ENCODE measurements around the gene ABCA12. TPM values are rescaled to one million over a fixed set of nuclear protein-coding genes. Genes with fewer than 3 reads are reported as not detected.

Gene ABCA12
- total RNA-seq, 2 experiments from 2014 or later, result not detected

DNA sequence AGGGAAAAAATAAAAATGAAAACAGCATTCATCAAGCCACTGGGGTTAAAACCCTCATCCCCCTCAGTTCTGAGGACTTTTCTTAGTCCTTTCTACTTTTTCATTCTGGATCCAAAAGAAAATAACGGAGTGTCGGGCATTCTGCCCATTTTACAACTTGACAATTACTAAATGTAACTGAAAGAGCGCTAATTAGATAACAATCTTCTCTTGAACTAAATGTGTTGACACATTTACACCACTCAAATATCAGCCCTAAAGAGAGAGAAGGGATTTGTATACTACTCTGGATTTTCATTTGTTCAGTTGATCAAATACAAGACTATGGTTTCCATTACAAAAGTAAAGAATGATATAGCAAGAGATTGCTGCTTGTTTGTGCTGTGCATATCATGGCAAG lies 27.5 kb downstream of the ABCA12 start:
- DNase-seq, result no peak
- CTCF ChIA-PET, result no interaction called here
- no peak overlapping the region for H3K27ac Mint-ChIP-seq

DNA sequence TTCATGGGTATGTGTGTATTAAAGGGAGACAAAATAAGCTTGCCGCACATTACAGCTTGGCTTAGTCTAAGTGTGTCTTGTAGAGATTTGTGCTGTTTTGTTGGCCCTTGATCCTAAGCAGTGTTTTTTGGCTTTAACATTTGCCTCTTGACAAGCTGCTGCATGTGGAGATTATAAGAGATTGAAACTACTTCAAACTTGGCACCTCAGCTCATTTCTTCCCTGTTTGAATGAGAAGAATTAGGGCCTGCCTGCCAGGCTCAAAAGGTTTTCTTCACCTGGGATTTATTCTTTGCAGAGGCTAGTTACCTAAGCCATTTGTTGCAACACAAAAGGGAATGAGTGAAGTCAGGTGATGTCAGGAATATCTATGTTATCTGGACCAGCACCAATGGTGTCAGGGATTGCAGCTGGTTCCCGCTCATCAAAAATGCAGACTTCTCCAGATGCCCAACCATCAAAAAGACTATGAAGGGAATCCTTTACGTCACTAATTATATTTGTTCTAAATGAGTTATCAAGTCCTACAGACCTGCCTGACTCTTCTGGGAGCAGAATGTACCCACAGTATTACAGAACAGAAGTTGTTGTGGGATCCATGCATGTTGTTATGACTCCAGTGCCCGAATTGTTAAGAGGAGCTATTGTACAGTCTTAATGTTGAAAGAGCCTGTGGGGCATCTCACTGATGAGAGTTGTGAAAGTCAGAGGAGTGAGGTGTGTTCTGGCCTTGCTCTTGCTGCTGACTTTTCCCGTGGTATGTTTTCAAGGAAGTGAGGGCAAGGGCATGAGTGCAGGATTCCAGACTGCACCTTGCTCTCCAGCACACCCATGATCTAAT lies 31.0 kb downstream of the ABCA12 start:
- CTCF ChIA-PET, result no interaction called here
- intact Hi-C loops (cut with micrococcal nuclease), result no loop called here
- no peak for DNase-seq
- Mint-ChIP-seq H3K4me3 (no peak overlapping the region), H3K36me3 (ENCODE audit: low read depth) (no peaks in the 10 kb centered on the region), H3K27ac (no peak overlapping the region), H3K27me3 (ENCODE audit: low read depth) (no peaks in the 10 kb centered on the region), H3K9me3 (no peaks in the 10 kb centered on the region), H3K4me1 (ENCODE audit: low read depth) (no peaks in the 10 kb centered on the region)

More for the DNA sequence above, 27.5 kb downstream of the ABCA12 start:
- H3K27me3 Mint-ChIP-seq (ENCODE audit: low read depth), result no peaks in the 10 kb centered on the region
- no peaks in the 10 kb centered on the region for H3K9me3 Mint-ChIP-seq
- intact Hi-C loops (cut with micrococcal nuclease), result no loop called here
- no peaks in the 10 kb centered on the region for H3K36me3 Mint-ChIP-seq (ENCODE audit: low read depth)
- no peak overlapping the region for H3K4me3 Mint-ChIP-seq
- no peaks in the 10 kb centered on the region for H3K4me1 Mint-ChIP-seq (ENCODE audit: low read depth)

DNA sequence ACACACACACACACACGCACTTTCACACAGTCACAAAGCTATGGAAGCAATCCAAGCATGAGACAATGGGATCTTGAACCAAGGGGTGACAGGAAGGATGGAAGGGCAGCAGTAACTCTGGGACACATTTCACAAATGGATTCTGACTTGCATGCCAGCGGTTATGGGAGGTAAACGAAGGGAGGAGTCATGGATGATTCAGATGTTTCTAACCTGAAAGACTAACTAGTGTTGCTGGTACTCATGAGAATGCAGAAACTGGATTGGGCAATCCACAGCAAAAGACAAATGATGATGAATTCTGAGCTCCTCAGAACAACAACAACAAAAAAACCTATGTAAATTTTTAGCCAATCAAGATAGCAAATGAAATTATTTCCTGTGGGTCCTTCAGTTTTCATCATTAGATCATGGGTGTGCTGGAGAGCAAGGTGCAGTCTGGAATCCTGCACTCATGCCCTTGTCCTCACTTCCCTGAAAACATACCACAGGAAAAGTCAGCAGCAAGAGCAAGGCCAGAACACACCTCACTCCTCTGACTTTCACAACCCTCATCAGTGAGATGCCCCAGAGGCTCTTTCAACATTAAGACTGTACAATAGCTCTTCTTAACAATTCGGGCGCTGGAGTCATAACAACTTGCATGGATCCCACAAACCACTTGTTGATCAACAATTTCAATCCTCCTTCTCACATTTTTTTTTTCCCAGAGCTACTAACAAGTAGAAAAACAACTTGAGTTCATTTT lies 32.6 kb downstream of the ABCA12 start:
- no peaks in the 10 kb centered on the region for H3K27me3 Mint-ChIP-seq (ENCODE audit: low read depth)
- no peak overlapping the region for H3K27ac Mint-ChIP-seq
- no peaks in the 10 kb centered on the region for H3K9me3 Mint-ChIP-seq
- DNase-seq, result no peak
- intact Hi-C loops (cut with micrococcal nuclease), result no loop called here
- CTCF ChIA-PET, result no interaction called here
- H3K4me3 Mint-ChIP-seq, result no peak overlapping the region
- no peaks in the 10 kb centered on the region for H3K36me3 Mint-ChIP-seq (ENCODE audit: low read depth)
- H3K4me1 Mint-ChIP-seq (ENCODE audit: low read depth), result no peaks in the 10 kb centered on the region

DNA sequence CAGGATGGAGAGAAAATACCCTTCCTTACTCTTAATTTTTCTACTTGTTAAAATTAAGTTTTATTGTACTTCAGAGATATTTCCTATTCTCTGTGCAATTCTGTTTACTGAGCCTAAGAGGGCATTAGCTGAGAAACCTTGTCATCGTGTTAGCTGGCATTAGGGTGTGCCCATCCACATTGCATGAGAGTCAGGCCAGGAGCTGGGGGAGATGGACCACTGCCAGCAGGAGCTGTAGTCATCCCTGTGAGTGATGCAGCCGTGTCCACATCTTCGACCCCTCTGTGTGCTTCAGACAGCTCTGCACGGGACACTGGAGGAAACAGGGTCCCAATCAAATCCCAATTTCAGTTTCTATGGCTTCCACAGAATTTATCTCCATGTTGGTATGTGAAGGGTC lies 34.2 kb downstream of the ABCA12 start:
- Mint-ChIP-seq H3K9me3 (no peaks in the 10 kb centered on the region), H3K27ac (no peak overlapping the region), H3K4me3 (no peak overlapping the region), H3K36me3 (ENCODE audit: low read depth) (no peaks in the 10 kb centered on the region), H3K4me1 (ENCODE audit: low read depth) (no peaks in the 10 kb centered on the region), H3K27me3 (ENCODE audit: low read depth) (no peaks in the 10 kb centered on the region)
- intact Hi-C loops (cut with micrococcal nuclease), result no loop called here
- CTCF ChIA-PET, result no interaction called here
- no peak for DNase-seq

DNA sequence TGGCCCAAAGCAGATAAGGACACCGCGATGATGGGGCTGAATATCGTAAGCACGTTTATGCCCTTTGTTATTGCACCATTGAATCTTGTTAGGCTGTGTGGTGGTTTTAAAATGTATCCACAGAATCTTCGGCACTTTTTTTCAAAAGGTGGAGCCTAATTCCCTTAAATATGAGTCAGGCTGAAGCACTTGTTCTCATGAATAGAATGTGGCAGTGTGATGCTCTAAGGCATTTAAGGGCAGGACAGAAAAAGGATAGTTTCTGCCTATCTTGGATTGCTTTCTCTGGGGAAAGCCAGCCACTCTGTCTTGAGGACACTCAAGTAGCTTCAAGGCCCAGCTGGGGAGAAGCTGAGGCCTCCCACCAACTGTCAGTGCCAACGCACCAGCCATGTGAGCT lies 39.6 kb downstream of the ABCA12 start:
- CTCF ChIA-PET, result interaction anchor here (0.6 kb wide), 2 partner anchors 108 to 1595 kb away, joined by 3 to 4 read pairs; no protein-coding TSS in a partner anchor
- H3K27ac Mint-ChIP-seq, result no peak overlapping the region
- intact Hi-C loops (cut with micrococcal nuclease), result no loop called here
- H3K9me3 Mint-ChIP-seq, result no peaks in the 10 kb centered on the region
- H3K4me1 Mint-ChIP-seq (ENCODE audit: low read depth), result no peaks in the 10 kb centered on the region
- no peaks in the 10 kb centered on the region for H3K27me3 Mint-ChIP-seq (ENCODE audit: low read depth)
- no peak overlapping the region for H3K4me3 Mint-ChIP-seq
- no peak for DNase-seq
- no peaks in the 10 kb centered on the region for H3K36me3 Mint-ChIP-seq (ENCODE audit: low read depth)

DNA sequence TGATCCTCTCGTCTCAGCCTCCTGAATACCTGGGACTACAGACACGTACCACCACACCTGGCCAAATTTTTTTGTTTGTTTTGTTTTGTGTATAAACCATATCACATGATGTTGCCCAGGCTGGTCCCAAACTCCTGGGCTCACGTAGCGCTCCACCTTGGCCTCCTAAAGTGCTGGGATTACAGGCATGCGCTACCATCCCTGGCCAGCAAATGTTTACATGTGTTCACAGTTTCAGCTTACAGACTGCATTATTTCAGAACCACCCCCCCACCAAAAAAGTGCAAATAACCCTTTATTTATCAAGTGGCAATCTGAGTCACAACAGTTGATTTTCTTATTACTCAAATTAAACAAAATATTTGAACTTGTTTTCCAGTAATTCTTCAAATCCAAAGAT lies 54.3 kb downstream of the ABCA12 start:
- H3K9me3 Mint-ChIP-seq, result no peaks in the 10 kb centered on the region
- H3K27ac Mint-ChIP-seq, result no peak overlapping the region
- CTCF ChIA-PET, result no interaction called here
- no peaks in the 10 kb centered on the region for H3K4me1 Mint-ChIP-seq (ENCODE audit: low read depth)
- H3K27me3 Mint-ChIP-seq (ENCODE audit: low read depth), result no peaks in the 10 kb centered on the region
- H3K36me3 Mint-ChIP-seq (ENCODE audit: low read depth), result no peaks in the 10 kb centered on the region
- H3K4me3 Mint-ChIP-seq, result no peak overlapping the region
- intact Hi-C loops (cut with micrococcal nuclease), result no loop called here
- no peak for DNase-seq

DNA sequence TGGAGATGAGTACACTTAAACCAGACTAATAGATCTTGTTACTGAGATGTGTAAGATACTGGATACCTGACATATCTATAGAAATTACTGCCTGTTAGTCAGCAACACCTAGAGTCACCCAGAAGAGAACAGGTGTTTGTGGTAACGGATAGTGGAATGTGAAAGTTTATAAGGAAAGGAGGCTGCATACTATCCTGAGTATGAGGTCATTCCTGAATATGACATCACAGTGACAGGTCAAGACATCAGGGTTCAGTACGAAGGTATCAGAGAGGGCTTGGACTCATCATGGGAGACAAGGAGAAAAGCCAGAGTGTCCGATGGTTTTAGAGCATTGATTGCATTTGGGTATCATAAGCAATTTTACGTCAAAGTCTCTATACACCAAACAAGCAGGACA lies 55.3 kb downstream of the ABCA12 start:
- CTCF ChIA-PET, result no interaction called here
- H3K9me3 Mint-ChIP-seq, result no peaks in the 10 kb centered on the region
- intact Hi-C loops (cut with micrococcal nuclease), result no loop called here
- DNase-seq, result no peak
- H3K36me3 Mint-ChIP-seq (ENCODE audit: low read depth), result no peaks in the 10 kb centered on the region
- H3K4me1 Mint-ChIP-seq (ENCODE audit: low read depth), result no peaks in the 10 kb centered on the region
- H3K27me3 Mint-ChIP-seq (ENCODE audit: low read depth), result no peaks in the 10 kb centered on the region
- no peak overlapping the region for H3K27ac Mint-ChIP-seq
- no peak overlapping the region for H3K4me3 Mint-ChIP-seq

DNA sequence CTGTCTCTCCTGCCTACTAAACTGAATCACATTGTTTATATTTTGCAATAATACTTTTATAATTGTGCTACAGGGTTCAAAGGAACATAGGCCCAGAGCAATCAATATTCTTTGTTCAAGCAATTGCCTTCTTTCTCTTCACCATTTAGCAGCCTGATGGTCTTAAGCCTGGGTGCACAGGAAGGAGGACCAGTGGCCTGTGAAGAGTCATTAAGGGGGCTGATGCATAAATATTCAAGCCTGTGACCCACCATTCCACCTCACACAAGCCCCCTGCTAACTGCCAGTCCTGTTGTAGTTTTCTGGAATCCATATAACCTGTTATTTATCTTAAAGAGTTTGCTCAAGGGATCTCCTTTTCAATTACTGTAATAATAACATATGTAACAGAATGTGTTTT lies 56.0 kb downstream of the ABCA12 start:
- CTCF ChIA-PET, result no interaction called here
- Mint-ChIP-seq H3K27ac (no peak overlapping the region), H3K9me3 (no peaks in the 10 kb centered on the region), H3K27me3 (ENCODE audit: low read depth) (no peaks in the 10 kb centered on the region), H3K4me3 (no peak overlapping the region), H3K36me3 (ENCODE audit: low read depth) (no peaks in the 10 kb centered on the region), H3K4me1 (ENCODE audit: low read depth) (no peaks in the 10 kb centered on the region)
- intact Hi-C loops (cut with micrococcal nuclease), result no loop called here
- no peak for DNase-seq

DNA sequence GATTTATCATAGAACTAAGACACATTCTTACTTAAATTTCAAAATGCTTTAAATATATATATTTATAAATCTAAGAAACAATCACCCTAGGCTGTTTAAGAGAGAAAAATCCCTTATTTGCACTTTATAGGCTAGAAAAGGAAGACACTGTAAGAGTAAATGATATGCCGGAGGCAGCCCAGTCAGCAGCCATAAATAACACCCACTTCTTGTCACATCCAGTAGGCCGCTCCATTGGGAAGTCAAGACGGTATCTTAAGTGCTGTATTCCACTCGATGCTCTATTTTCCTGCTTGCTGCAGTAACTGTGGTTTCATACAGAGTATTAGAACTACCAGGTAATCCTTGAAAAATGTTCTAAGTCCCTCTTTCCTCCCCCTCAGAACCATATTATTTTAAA lies 57.9 kb downstream of the ABCA12 start:
- Mint-ChIP-seq H3K4me3 (no peak overlapping the region), H3K27me3 (ENCODE audit: low read depth) (no peaks in the 10 kb centered on the region), H3K36me3 (ENCODE audit: low read depth) (no peaks in the 10 kb centered on the region), H3K9me3 (no peaks in the 10 kb centered on the region), H3K4me1 (ENCODE audit: low read depth) (no peaks in the 10 kb centered on the region), H3K27ac (no peak overlapping the region)
- intact Hi-C loops (cut with micrococcal nuclease), result no loop called here
- CTCF ChIA-PET, result no interaction called here
- DNase-seq, result no peak

DNA sequence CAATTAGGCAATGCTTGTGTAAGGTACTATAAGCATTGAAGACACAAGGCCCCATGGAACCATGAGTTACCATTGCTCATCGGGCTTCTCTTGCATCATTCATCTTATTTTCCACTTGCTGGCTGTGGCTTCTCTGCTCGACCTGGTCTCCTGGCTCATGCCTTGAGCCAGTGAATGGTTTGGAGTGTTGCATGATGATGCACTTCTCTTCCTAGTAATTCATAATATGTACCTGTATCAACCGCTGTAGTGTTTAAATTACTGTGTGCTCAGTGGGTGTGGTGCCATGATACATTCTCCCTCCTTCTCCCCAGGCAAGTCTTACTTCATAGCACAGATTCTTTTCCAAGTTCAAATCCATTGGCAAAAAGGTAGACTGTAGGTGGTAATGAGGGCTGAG lies 66.8 kb downstream of the ABCA12 start:
- H3K27me3 Mint-ChIP-seq (ENCODE audit: low read depth), result peaks cover 4% of the 10 kb centered on the region
- no peaks in the 10 kb centered on the region for H3K9me3 Mint-ChIP-seq
- intact Hi-C loops (cut with micrococcal nuclease), result no loop called here
- no peak overlapping the region for H3K4me3 Mint-ChIP-seq
- DNase-seq, result no peak
- no peaks in the 10 kb centered on the region for H3K36me3 Mint-ChIP-seq (ENCODE audit: low read depth)
- CTCF ChIA-PET, result no interaction called here
- H3K4me1 Mint-ChIP-seq (ENCODE audit: low read depth), result no peaks in the 10 kb centered on the region
- H3K27ac Mint-ChIP-seq, result no peak overlapping the region

DNA sequence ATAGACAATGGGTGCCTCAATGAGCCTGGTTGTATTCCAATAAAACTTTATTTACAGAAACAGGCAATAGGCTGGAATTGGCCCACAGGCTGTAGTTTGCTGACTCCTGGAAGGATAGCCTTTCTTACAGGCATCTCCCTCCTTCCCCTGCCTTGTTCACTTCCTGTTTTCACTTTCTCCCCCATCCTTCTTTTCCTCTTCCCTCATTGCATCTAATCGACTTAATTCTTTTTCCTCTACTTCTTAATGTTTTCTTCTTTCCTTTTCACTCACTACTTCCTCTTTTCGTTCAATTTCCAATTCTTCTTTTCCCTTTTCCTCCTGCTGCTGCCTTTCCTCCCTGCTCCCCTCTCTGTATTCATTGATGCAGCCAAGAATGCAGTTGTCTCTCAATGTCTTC lies 70.0 kb downstream of the ABCA12 start:
- DNase-seq, result no peak
- no peak overlapping the region for H3K4me3 Mint-ChIP-seq
- CTCF ChIA-PET, result no interaction called here
- H3K9me3 Mint-ChIP-seq, result no peaks in the 10 kb centered on the region
- H3K4me1 Mint-ChIP-seq (ENCODE audit: low read depth), result no peaks in the 10 kb centered on the region
- no peaks in the 10 kb centered on the region for H3K36me3 Mint-ChIP-seq (ENCODE audit: low read depth)
- no peak overlapping the region for H3K27ac Mint-ChIP-seq
- peaks cover 7% of the 10 kb centered on the region for H3K27me3 Mint-ChIP-seq (ENCODE audit: low read depth)
- intact Hi-C loops (cut with micrococcal nuclease), result no loop called here

DNA sequence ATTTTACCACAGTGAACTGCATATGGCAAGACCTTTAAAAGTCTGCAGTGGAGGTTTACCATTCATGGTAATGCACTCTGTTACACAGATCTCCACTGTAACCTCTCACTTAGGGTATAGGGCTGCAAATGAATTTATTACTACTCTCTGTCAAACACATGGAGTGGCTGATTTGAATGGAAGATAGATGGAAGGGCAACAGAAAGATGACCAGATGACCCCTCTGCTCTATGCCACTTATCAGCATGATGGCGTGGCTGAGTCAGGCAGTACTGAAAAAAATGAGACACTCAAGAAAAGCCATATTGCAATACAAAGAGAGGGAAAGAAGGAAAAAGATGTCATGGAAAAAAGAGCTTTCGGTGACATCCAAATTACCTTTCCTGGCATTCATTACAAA lies 72.3 kb downstream of the ABCA12 start:
- Mint-ChIP-seq H3K4me1 (ENCODE audit: low read depth) (no peaks in the 10 kb centered on the region), H3K9me3 (no peaks in the 10 kb centered on the region), H3K27me3 (ENCODE audit: low read depth) (peaks cover 7% of the 10 kb centered on the region), H3K4me3 (no peak overlapping the region), H3K27ac (no peak overlapping the region), H3K36me3 (ENCODE audit: low read depth) (no peaks in the 10 kb centered on the region)
- intact Hi-C loops (cut with micrococcal nuclease), result no loop called here
- CTCF ChIA-PET, result no interaction called here
- no peak for DNase-seq

DNA sequence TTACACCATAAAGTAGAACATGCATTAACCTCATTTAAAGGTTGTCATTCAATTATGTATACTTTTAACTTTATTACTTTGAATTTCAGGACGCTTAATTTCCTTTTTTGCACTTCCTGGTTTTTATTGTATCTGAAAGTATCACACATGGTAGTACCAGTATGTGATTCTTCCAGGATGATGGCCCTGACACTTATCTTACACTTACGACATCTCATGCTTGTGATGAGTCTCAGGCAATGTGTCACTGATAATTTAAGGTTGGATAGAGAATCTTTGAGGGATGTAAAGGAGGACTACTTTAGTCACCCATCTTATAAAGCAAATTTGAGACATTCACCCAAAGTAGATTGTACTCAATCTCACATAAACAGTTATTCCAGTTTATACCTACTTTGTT lies 74.9 kb downstream of the ABCA12 start:
- CTCF ChIA-PET, result no interaction called here
- intact Hi-C loops (cut with micrococcal nuclease), result no loop called here
- H3K27me3 Mint-ChIP-seq (ENCODE audit: low read depth), result peaks cover 5% of the 10 kb centered on the region
- H3K9me3 Mint-ChIP-seq, result no peaks in the 10 kb centered on the region
- H3K4me3 Mint-ChIP-seq, result no peak overlapping the region
- no peaks in the 10 kb centered on the region for H3K36me3 Mint-ChIP-seq (ENCODE audit: low read depth)
- H3K27ac Mint-ChIP-seq, result no peak overlapping the region
- H3K4me1 Mint-ChIP-seq (ENCODE audit: low read depth), result no peaks in the 10 kb centered on the region
- no peak for DNase-seq
